Measurements from ENCODE around the gene MAPT.

Gene MAPT

GRCh38 chr17:45980855-45981254 is 86.5 kb downstream of the MAPT start:
- TF ChIP-seq TEAD4 (IDR thresholded peaks at IDR 0.05) (no peak), EGR1 (IDR thresholded peaks at IDR 0.05) (no peak), EP300 (IDR thresholded peaks at IDR 0.05; ENCODE audit: borderline replicate concordance) (no peak), RAD21 (IDR thresholded peaks at IDR 0.05; ENCODE audit: low read depth) (no peak), ZBTB7A (IDR thresholded peaks at IDR 0.05; ENCODE audit: low read depth) (no peak), TAF1 (IDR thresholded peaks at IDR 0.05; ENCODE audit: low read depth) (no peak), YY1 (IDR thresholded peaks at IDR 0.05; ENCODE audit: low read depth) (no peak), CEBPB (IDR thresholded peaks at IDR 0.05) (no peak), USF1 (IDR thresholded peaks at IDR 0.05) (no peak), TCF12 (IDR thresholded peaks at IDR 0.05; ENCODE audit: low read depth) (no peak), CREB1 (IDR thresholded peaks at IDR 0.05; ENCODE audit: low read depth) (no peak), NFIC (IDR thresholded peaks at IDR 0.05) (no peak), MAX (IDR thresholded peaks at IDR 0.05) (no peak), FOXM1 (IDR thresholded peaks at IDR 0.05; ENCODE audit: borderline replicate concordance, low read depth) (no peak), REST (IDR thresholded peaks at IDR 0.05; ENCODE audit: low read depth) (no peak)

- no peak for TF ChIP-seq RAD21 (IDR thresholded peaks at IDR 0.05; ENCODE audit: low read depth)
- TF ChIP-seq TAF1 (IDR thresholded peaks at IDR 0.05; ENCODE audit: low read depth): no peak
- no peak for TF ChIP-seq TEAD4 (IDR thresholded peaks at IDR 0.05)
- no peak for TF ChIP-seq EGR1 (IDR thresholded peaks at IDR 0.05)
- no peak for TF ChIP-seq CREB1 (IDR thresholded peaks at IDR 0.05; ENCODE audit: low read depth)
- TF ChIP-seq EP300 (IDR thresholded peaks at IDR 0.05; ENCODE audit: borderline replicate concordance): no peak
- no peak for TF ChIP-seq REST (IDR thresholded peaks at IDR 0.05; ENCODE audit: low read depth)
- TF ChIP-seq USF1 (IDR thresholded peaks at IDR 0.05): no peak
- TF ChIP-seq YY1 (IDR thresholded peaks at IDR 0.05; ENCODE audit: low read depth): no peak
- no peak for TF ChIP-seq TCF12 (IDR thresholded peaks at IDR 0.05; ENCODE audit: low read depth)
- TF ChIP-seq CEBPB (IDR thresholded peaks at IDR 0.05): no peak
- no peak for TF ChIP-seq NFIC (IDR thresholded peaks at IDR 0.05)
- TF ChIP-seq FOXM1 (IDR thresholded peaks at IDR 0.05; ENCODE audit: borderline replicate concordance, low read depth): no peak
- no peak for TF ChIP-seq MAX (IDR thresholded peaks at IDR 0.05)
- TF ChIP-seq ZBTB7A (IDR thresholded peaks at IDR 0.05; ENCODE audit: low read depth): no peak
Observed at GRCh38 chr17:45981306-45981705, 87.0 kb downstream of the MAPT start.

GRCh38 chr17:45982791-45983613 is 88.6 kb downstream of the MAPT start:
- TF ChIP-seq YY1 (IDR thresholded peaks at IDR 0.05; ENCODE audit: low read depth) (no peak), USF1 (IDR thresholded peaks at IDR 0.05) (no peak), EP300 (IDR thresholded peaks at IDR 0.05; ENCODE audit: borderline replicate concordance) (no peak), TEAD4 (IDR thresholded peaks at IDR 0.05) (no peak), FOXM1 (IDR thresholded peaks at IDR 0.05; ENCODE audit: borderline replicate concordance, low read depth) (no peak), NFIC (IDR thresholded peaks at IDR 0.05) (no peak), REST (IDR thresholded peaks at IDR 0.05; ENCODE audit: low read depth) (no peak), RAD21 (IDR thresholded peaks at IDR 0.05; ENCODE audit: low read depth) (no peak), CREB1 (IDR thresholded peaks at IDR 0.05; ENCODE audit: low read depth) (no peak), EGR1 (IDR thresholded peaks at IDR 0.05) (no peak), TCF12 (IDR thresholded peaks at IDR 0.05; ENCODE audit: low read depth) (no peak), CEBPB (IDR thresholded peaks at IDR 0.05) (no peak), MAX (IDR thresholded peaks at IDR 0.05) (no peak), ZBTB7A (IDR thresholded peaks at IDR 0.05; ENCODE audit: low read depth) (no peak)

Measured in Ishikawa (cell line).